HG03571 (cell line): ENCODE results near the gene TIMM17A.

ENCODE experiments used
- ATAC-seq: cut with Tn5 transposase; IDR thresholded peaks from one replicate; pipeline ENCODE4 v1.9.1; 2021; ENCODE audit not compliant: unreplicated experiment

The TIMM17A gene

DNA sequence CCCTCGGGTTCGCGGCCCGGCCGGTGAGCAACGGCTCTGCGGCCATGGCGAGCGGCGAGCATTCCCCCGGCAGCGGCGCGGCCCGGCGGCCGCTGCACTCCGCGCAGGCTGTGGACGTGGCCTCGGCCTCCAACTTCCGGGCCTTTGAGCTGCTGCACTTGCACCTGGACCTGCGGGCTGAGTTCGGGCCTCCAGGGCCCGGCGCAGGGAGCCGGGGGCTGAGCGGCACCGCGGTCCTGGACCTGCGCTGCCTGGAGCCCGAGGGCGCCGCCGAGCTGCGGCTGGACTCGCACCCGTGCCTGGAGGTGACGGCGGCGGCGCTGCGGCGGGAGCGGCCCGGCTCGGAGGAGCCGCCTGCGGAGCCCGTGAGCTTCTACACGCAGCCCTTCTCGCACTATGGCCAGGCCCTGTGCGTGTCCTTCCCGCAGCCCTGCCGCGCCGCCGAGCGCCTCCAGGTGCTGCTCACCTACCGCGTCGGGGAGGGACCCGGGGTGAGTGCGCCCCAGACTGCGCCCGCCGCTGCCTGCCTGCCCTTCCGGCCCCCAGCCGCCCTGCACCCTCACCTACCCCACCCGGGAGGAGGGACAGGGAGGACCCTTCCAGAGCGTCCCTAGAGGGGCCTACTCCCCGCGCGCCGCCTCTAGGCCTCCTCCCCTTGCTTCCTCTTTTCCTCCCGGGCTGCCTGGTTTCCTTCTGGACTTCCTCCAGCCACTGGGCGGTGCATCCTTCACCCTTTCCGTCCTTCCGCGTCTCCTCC is 27.5 kb downstream of the TIMM17A start, which contains the start of gene RNPEP:
TSS of gene RNPEP (plus strand) at position 26 of the 757 bp plus-strand sequence. CDS start at position 45, 19 bp downstream.
- peak; percentile 76 for ATAC-seq

DNA sequence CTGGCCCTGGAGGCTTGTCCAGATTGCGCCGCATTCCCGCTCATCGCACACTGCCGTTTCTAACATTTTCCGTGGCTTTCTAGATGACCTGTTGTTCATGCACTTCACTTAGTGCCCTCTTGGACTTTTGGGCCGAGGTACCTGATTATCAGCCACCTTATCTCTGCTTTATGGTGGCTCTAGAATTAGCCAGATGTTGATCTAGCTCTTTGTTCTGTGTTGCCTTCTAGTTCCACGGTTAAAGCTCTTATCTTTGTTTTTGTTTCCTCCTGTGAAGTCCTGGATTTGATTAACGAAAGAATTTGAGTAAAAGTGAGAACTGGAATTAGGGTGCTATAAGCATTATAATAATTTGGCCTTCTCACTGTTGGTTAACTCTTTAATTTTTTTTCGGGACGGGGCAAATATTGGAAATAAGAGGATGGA is 28.1 kb downstream of the TIMM17A start:
- no peak for ATAC-seq

DNA sequence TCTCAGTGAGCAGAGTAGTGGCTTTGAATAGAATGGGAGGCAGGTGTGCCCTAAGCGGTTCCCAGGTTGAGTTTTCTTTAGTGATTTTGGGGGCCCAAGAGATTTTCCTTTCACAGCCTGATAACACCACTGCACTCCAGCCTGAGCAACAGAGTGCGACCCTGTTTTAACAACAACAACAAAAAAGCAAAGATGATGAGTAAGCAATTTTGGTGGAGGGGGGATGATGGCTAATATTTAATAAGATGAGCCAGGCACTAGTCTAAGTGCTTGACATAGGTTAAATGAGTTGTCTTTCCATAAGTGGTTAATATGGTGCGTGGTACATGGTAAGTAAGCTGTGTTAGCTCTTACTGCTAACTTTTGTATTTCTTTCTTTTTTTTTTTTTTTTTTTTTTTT is 29.1 kb downstream of the TIMM17A start:
- no peak for ATAC-seq

DNA sequence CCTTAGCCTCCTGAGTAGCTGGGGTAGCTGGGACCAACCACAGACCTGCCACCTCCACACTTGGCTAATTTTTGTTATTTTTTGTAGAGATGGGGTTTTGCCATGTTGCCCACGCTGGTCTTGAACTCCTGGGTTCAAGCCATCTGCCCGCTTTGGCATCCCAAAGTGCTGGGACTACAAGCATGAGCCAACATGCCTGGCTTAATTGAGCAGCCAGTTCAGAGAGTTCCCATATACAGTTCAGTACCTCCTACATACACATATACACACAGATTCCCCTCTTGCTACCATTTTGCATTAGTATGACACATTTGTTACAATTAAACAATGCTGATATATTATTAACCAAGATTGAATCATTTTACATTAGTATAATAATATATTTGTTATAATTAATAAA is 30.1 kb downstream of the TIMM17A start:
- ATAC-seq, result no peak

DNA sequence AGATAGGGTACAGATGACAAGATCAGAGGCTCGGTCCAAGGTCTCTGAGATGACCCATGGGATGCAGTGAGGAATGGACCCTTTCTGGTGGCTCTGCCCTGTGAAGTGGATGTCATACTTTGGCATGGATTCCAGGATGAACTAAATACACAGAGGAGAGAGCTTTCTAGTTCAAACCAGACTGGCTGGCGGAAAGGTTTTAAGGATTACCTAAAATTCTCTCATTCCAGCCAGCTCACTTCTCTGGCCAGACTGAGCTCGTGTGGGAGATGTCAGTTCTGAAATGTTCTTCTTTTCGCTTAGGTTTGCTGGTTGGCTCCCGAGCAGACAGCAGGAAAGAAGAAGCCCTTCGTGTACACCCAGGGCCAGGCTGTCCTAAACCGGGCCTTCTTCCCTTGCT is 33.3 kb downstream of the TIMM17A start:
- no peak for ATAC-seq

DNA sequence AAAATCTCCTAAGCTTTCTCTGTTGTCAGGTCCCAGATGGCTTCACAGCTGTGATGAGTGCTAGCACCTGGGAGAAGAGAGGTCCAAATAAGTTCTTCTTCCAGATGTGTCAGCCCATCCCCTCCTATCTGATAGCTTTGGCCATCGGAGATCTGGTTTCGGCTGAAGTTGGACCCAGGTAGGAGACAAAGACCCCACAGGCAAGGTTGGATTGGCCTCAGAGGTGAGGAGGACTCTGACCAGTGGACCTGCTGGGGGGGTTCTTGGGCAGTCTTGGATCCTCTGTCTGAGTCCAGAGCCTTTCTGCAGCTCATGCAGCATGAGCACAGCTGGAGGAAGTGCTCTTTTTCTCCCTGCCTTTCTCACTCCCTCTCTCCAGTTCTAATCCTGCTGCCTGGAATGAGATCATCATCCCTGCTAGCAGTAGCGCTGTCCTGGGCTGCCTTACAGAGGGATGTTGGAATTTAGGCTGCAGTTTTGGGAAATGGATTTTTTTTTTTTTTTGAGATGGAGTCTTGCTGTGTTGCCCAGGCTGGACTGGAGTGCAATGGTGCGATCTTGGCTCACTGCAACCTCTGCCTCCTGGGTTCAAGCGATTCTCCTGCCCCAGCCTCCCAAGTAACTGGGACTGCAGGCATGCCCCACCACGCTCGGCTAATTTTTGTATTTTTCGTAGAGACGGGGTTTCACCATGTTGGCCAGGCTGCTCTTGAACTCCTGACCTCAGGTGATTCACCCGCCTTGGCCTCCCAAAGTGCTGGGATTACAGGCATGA is 34.2 kb downstream of the TIMM17A start:
- no peak for ATAC-seq

DNA sequence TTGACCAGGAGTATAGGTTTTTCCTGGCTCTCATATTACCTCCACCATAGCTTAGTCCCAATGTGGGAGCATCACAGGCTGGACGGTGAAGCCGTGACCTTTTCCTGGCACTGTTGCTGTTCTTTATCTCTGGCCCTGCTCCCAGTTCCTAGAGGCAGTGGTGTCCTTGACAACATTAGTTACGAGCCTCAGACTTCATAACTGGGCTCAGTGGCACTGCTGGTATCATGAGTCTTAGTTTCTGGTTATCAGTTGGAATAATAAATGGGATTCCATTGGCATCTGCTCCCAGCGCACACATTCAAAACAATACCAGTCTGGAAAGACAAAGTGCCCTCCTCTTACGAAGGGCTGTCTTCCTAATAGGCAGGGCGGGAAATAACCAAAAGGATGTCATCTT is 35.1 kb downstream of the TIMM17A start:
- no peak for ATAC-seq

DNA sequence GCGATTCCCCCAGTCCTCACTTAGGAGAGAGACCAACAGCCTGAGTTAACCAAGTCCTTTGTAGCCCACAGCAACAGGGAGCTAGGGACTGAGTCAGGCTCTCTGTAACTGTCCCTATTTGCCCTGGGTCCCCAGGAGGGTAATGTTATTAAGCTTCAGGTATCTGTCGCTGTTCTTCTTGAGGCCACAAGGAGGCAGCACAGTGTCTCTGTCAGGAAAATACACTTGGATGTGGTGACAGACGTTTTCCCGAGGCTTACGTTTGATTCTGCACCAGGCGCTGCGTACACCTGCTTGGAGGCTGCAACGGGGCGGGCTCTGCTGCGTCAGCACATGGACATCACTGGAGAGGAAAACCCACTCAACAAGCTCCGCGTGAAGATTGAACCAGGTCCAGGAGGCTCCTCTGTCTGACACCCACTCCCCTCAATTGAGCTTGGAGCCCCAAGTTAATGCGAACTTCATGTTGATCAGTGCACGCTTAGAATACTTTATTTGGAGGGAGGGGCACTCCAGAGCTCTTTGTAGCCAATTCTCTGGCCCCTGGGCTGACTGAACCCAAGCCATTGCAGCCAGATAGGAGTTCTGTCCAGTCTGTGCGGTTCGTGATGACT is 44.4 kb downstream of the TIMM17A start:
- ATAC-seq, result no peak

DNA sequence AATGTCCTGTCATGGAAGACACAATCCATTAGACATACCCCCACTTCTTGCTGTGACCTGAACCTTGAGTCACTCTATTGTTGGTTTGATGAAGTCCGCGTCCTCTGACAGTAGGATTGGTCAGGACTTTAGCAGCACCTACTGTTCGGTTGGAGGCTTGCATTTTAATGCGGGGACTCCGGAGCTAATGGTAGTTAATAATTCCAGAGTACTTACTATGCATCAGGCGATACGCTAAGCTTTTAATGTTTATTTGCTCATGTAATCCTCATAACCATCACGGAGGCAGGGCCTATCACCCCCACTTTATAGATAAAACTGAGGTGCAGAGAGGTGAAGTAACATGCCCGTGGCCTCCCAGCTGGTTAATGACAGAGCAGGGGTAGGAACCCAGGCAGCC is 47.2 kb downstream of the TIMM17A start:
- ATAC-seq, result no peak

DNA sequence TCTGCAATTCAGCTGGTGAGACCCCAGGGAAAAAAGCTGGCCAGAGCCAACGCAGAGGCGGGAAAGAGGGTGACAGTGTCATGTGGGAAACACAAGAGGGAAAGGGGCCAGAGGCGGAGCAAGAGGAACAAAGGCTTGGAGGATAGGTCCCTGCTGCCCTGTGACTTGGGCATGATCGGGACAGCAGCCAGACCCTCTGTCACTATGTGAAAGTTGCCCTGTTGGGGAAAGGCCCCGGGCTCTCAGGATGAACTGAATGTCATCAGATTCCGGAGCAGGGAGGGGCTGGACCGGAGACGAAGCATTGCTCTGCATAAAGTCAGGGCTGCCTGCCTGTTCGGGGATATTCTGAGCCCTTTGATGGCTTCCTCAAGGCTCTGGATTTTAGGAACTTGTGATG is 49.4 kb downstream of the TIMM17A start:
- ATAC-seq, result no peak

DNA sequence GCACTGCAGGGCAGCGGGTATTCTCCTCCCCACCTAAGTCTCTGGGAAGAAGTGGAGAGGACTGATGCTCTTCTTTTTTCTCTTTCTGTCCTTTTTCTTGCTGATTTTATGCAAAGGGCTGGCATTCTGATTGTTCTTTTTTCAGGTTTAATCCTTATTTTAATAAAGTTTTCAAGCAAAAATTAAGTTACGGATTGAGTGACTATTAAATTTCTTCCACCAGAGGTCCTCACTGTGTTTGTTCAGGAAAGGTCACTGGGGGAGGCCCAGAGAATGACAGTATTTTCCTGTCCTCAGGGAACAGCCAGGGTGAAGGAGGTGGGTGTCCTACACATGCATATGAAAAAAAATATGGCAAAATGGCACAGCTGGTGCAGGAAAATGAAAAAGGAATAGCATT is 50.7 kb downstream of the TIMM17A start:
- no peak for ATAC-seq

DNA sequence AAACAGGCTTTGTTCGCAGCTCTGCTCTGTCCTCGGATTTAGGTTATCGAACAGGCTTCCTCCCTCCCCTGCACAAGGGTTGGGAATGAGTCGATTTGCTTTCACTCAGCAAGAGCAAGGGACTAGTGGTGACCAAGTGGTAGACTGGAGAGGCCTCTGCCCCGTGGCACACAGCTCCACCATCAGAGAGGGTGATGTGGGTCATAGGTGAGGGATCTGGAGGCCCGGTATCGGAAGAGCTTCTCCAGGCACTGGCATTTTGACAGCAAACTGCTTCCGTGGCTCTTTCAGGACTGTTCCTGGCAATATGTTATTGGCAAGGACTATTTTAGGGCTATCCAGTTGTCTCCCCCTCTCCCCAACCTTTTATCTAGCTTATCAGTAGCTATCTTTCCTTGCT is 52.0 kb downstream of the TIMM17A start:
- ATAC-seq, result no peak

DNA sequence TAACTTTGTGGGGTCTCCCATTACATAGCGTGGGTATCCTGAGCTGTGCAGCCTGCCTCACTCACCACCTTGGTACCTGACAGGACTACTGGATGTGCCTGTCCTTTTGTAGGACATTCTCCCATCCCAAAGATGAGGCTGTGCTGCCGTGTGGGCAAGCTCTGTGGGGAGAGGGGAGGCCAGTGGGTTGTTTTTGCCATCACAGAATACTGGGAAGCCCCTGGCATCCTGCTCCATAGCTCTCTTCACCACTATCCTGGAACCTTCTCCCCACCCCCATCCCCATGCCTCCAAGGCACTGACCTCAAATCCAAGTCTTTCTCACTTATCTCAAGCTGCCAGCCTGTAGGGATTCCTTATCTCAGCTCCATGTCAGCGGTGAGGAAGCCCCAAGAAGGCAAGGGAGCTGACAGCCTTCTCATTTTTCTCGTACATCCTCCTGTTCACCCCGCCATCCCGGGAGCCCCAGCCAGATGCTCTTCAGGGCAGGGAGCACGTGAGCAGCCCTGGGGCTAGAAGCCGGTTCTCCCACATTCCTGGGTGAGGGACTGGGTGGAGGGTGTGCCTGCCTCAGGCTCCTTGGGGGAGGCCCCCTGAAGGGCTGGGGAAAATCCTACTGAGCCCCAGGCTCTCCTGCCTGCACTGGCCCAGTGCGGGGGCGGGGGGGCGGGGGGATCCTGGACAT is 52.6 kb downstream of the TIMM17A start:
- ATAC-seq, result no peak

DNA sequence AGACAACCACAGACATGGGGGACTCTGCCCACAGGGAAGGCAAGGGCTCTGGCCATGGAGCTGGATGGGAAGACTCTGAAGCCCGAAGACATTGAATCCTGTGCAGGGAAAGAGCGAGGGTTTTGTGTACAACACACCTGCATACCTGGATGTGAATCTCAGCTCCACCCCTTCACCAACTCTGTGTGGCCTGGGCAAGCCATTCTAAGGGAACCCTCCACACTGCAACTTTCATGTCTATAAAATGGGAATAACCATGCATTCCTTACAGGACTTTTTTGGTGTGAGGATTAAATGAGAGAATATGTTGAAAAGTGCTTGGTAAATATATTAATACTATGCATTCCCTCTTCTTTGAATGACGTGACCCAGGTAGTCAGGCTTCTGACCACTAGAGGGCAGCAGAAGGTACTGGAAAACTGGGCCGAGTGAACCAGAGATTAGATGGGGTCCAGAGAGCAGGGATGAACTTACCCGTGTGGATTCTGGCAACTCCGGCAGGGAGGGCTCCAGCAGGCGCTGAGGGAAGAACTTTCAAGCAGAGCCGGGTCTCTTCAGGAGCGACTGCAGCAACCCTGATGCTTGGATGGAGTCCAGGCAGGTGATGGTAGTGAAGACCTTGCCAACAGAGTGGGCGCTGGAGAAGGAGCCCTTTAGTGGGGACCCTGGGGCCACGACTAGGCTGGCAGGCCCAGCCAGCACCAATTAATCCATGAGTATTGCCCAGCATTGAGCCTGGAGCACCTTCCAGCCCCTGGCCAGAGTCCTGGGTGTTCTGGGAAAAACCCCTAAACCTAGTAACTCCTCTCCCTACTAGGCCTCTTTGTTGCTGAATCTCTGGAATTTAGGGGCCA is 54.2 kb downstream of the TIMM17A start:
- no peak for ATAC-seq

DNA sequence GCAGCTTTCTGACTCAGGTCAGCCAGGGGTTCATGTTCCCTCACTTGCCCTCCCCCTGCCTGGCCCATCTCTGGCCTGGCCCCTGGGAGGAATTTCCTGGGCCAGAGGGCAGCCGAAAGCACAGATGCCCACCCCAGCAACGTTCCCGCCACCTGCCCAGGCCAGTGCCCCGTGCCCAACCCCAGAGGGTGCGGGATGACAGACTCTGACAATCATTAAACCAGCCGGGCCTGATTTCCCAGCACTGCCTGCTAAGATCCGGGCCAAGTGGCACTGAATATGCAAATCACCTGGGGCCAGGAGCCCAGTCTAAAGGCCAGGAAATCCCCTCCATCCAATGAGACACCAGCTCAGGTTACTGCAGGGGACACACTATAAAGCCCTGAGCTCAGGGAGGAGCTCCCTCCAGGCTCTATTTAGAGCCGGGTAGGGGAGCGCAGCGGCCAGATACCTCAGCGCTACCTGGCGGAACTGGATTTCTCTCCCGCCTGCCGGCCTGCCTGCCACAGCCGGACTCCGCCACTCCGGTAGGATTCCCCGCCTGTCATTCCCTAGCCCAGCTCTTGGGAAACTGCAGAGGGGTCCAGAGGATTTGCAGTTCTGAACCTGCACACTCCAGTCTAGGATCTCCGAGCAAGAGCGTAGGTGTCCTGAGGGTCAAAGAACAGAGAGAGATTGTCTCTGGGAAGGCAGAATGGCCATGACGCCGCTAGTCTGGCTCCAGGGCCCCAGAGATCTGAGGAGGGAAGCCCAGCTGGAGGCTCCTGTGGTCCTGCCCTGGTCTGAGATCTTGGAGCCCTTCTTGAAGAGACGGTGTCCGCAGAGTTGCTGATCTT is 55.1 kb downstream of the TIMM17A start, which contains the start of gene ELF3:
TSS of gene ELF3 (plus strand) at position 408 of the 836 bp plus-strand sequence. CDS start 550 bp downstream, outside the sequence.
- peak; percentile 88 for ATAC-seq

DNA sequence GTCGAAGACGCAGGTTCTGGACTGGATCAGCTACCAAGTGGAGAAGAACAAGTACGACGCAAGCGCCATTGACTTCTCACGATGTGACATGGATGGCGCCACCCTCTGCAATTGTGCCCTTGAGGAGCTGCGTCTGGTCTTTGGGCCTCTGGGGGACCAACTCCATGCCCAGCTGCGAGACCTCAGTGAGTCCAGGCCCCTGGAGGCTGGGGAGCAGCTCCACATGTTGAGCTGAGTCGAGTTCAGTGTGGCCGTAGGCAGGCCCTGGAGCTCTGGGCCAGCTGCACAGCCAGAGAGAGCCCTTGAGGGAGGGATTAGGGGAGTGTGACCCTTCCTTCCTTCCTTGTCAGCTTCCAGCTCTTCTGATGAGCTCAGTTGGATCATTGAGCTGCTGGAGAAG is 56.7 kb downstream of the TIMM17A start:
- no peak for ATAC-seq

DNA sequence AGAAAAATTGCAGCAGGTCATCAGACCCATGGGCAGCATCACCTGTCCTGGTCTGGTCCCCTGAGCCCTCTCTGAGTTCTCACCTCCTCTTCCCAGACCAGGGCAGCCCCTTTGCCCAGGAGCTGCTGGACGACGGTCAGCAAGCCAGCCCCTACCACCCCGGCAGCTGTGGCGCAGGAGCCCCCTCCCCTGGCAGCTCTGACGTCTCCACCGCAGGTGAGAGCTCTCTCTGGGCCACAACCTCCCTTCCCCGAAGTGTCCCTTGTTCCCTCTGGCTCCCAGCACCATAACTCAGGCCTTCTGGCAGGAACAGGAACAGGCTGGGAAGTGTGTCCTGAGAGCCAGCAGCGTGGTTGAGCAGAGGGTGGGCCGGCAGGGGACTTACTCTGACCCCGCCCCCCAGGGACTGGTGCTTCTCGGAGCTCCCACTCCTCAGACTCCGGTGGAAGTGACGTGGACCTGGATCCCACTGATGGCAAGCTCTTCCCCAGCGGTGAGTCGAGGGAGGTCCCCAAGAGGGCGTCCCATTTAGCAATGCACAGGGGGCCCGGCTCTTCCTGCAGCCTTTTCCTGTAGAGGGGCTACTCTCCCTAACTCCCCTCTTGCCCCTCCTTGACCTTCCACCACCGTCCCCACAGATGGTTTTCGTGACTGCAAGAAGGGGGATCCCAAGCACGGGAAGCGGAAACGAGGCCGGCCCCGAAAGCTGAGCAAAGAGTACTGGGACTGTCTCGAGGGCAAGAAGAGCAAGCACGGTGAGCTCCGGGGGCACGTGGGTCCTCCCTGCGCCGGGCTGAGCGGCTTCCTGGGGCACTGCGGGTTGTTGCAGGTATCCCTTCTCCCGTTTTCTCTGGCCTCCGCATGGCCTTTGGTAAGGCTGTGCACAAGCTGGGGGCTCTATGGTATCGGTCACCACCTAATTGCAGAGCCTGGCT is 57.5 kb downstream of the TIMM17A start:
- ATAC-seq, result no peak

DNA sequence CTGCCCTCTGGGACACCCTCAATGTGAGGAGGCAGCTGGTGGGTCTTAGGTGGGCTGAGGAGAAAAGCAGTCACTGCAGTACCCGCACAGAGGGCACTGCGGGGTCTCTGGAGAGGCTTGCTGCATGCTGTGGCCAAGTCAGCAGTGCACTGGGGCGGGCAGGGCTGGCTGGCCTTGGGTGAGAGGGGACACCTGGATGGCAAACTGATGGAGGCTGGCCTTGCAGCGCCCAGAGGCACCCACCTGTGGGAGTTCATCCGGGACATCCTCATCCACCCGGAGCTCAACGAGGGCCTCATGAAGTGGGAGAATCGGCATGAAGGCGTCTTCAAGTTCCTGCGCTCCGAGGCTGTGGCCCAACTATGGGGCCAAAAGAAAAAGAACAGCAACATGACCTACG is 58.3 kb downstream of the TIMM17A start:
- no peak for ATAC-seq
